Activated naive CD4-positive, alpha-beta T cell treated with anti-CD3 and anti-CD28 coated beads, Interleukin-2, amount 50 U/mL, for 24 hours (primary cell): ENCODE measurements around the gene RAB6A.
A peak's percentile ranks its signal among the peaks of the same experiment; 100 is the strongest.
"Not testable (repeated sequence)": the region's sequence is repeated elsewhere in the genome, so short reads cannot be mapped to it uniquely, and the experiment has no call there.

Experiments
- H3K27ac Mint-ChIP-seq: one replicate; pipeline ENCODE4 v1.8.0; 2021; ENCODE audit warnings: mild to moderate bottlenecking, mixed read lengths
- H3K27me3 Mint-ChIP-seq: one replicate; pipeline ENCODE4 v1.8.0; 2021; ENCODE audit warnings: mixed read lengths
- H3K36me3 Mint-ChIP-seq: one replicate; pipeline ENCODE4 v1.8.0; 2021; ENCODE audit warnings: mixed read lengths
- H3K4me1 Mint-ChIP-seq: one replicate; pipeline ENCODE4 v1.8.0; 2021; ENCODE audit warnings: mixed read lengths
- H3K4me3 Mint-ChIP-seq: one replicate; pipeline ENCODE4 v1.8.0; 2021; ENCODE audit warnings: mild to moderate bottlenecking, mixed read lengths
- H3K9me3 Mint-ChIP-seq: one replicate; pipeline ENCODE4 v1.8.0; 2021; ENCODE audit warnings: mixed read lengths

The RAB6A gene

DNA sequence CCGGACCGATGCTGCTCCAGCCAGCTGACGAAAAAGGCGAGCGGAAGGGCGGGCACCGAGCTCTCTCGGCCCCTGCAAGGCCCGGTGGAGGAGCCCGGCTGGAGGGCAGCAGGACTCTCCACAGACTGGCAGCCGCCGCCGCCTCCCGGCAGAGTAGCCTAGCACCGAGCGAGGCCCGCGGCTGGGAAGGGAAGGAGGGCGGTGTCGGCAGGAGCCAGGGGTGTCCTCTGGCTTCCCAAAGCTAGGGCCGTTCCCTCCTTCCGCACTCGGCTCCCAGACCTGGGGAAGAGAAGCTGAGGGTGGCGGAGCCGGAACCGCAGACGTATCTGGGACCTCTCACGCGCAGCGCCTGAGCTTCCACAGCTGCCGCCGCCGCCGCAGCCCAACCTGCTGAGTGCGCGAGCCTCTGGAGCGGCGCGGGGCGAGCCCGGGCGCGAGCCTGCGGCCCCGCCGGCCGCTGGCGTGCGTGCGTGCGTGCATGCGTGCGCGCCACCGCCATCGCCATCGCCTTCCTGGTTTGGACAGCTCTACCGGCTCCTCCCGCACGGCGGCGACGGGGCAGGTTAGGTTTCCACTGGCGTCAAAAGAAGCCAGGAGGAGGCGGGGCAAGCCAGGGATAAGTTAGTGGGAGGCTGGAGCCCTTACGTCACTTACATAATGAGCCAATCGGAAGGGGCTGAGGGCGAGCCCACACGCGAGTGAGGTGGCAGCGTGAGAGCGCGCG lies at the start of gene RAB6A:
Gene RAB6A, minus strand, starts transcription at position 396 of the 724 bp plus-strand sequence. CDS start 439 bp downstream, outside the sequence.
- H3K4me3 Mint-ChIP-seq = peak within 1 kb of the TSS; percentile 96
- peaks cover 4% of the 10 kb centered on the region for H3K36me3 Mint-ChIP-seq
- no peaks in the 10 kb centered on the region for H3K27me3 Mint-ChIP-seq
- no peaks in the 10 kb centered on the region for H3K9me3 Mint-ChIP-seq
- peak within 1 kb of the TSS; percentile 95 for H3K27ac Mint-ChIP-seq
- peaks cover 30% of the 10 kb centered on the region for H3K4me1 Mint-ChIP-seq

DNA sequence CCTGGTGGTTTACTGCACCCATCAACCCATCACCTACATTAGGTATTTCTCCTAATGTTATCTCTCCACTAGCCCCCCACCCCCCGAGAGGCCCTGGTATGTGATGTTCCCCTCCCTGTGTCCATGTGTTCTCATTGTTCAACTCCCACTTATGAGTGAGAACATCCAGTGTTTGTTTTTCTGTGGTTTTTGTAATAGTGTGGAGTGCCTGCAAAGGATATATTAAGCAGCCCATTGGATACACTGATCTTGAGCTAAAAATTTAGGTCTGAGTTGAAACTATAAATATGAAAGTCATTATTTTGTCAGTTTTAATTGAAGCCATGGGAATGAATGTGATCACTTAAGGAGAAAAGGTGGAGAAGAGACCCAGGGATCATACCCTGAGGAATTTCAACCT lies 49.8 kb upstream of the RAB6A start:
- Mint-ChIP-seq H3K4me3 (no peak overlapping the region), H3K27ac (no peak overlapping the region), H3K36me3 (peaks cover 17% of the 10 kb centered on the region), H3K27me3 (no peaks in the 10 kb centered on the region), H3K9me3 (no peaks in the 10 kb centered on the region), H3K4me1 (peaks cover 6% of the 10 kb centered on the region)

DNA sequence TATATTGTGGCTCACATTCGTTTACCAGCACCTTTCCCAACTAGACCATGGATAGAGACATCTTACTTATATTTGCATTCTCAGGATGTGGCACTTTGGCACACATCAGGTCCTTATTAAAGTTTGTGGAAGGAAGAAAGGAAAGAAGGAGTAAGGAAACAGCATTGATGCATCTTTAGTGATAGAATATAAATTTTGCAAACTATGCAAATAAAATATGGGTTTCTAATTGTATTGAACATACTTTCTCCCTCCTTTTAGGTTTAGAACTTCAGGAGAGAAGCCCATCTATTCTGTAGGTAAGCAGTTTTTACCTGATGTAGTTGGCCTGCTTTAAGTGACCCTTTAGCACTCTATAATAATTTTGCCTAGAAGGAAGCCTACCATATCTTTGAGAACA lies 47.2 kb upstream of the RAB6A start:
- Mint-ChIP-seq H3K4me1 (peaks cover 13% of the 10 kb centered on the region), H3K4me3 (no peak overlapping the region), H3K36me3 (peaks cover 22% of the 10 kb centered on the region), H3K27ac (no peak overlapping the region), H3K9me3 (no peaks in the 10 kb centered on the region), H3K27me3 (no peaks in the 10 kb centered on the region)

DNA sequence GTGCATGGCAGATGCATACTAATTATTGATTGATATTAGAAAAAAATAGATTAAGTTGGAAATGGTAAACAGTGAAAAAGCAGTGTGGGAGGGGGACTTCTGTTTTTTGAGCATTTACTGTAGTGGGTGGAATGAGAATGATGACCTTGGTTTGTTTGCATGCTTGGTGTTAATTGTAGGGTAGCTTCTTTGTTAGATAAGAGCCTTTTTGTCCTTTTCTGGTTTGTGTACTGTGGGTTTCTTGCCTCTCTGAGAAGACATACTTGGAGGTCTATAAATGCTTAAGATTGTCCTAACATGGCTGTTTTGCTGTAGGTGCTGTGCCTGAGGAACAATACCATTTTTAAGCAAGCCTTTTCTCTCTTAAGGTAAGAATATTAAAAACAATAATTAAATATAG lies 43.8 kb upstream of the RAB6A start:
- H3K4me1 Mint-ChIP-seq = peaks cover 25% of the 10 kb centered on the region
- no peak overlapping the region for H3K4me3 Mint-ChIP-seq
- H3K9me3 Mint-ChIP-seq = no peaks in the 10 kb centered on the region
- peak overlapping the region; percentile 74 for H3K27ac Mint-ChIP-seq
- H3K36me3 Mint-ChIP-seq = peaks cover 16% of the 10 kb centered on the region
- no peaks in the 10 kb centered on the region for H3K27me3 Mint-ChIP-seq

DNA sequence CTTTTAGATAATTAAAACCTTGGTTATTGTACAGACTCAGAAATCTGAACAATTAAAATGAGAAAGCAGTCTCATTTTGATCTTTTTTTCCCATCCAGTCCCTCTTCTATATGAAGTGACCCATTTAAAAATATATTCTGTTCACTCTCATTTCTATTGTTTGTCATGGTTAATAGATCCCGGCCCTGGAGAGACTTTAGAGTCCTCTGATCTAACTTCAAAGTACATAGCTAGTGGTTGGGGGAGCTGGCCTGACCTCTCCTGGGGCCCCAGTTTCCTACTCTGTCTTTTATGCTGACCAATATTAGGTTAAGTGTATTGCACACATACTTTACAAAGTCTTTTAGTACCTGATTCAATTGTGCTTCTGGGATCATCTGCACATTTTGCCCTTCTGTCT lies 40.3 kb upstream of the RAB6A start:
- peaks cover 10% of the 10 kb centered on the region for H3K36me3 Mint-ChIP-seq
- peaks cover 23% of the 10 kb centered on the region for H3K4me1 Mint-ChIP-seq
- H3K27ac Mint-ChIP-seq = no peak overlapping the region
- no peak overlapping the region for H3K4me3 Mint-ChIP-seq
- H3K27me3 Mint-ChIP-seq = no peaks in the 10 kb centered on the region
- no peaks in the 10 kb centered on the region for H3K9me3 Mint-ChIP-seq

DNA sequence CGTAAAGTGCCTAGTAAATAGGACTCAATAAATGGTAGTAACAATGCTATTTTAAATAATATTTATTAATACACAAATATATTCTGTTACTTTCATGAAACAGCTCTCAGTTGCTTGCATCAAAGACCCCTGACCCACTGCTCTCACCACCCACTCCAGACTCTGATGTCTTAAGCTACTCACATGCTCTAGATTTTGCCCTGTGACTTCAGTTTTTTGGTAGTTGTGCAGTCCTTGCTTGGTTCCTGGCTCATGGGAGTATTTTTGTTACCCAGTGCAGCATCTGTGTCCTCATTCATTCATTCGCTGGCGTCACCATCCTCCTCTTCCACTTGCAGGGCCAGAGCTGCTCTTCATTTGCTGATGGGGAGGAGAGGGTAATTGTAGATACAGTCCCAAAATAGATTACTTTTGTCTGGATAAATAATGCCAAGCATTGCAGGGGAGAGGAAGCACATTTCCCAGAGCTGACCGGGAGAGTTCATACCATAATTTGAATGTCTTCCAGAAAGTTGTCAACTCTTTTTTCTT lies 39.5 kb upstream of the RAB6A start:
- peaks cover 19% of the 10 kb centered on the region for H3K4me1 Mint-ChIP-seq
- H3K4me3 Mint-ChIP-seq = no peak overlapping the region
- H3K27me3 Mint-ChIP-seq = no peaks in the 10 kb centered on the region
- H3K9me3 Mint-ChIP-seq = no peaks in the 10 kb centered on the region
- no peak overlapping the region for H3K27ac Mint-ChIP-seq
- peaks cover 8% of the 10 kb centered on the region for H3K36me3 Mint-ChIP-seq

DNA sequence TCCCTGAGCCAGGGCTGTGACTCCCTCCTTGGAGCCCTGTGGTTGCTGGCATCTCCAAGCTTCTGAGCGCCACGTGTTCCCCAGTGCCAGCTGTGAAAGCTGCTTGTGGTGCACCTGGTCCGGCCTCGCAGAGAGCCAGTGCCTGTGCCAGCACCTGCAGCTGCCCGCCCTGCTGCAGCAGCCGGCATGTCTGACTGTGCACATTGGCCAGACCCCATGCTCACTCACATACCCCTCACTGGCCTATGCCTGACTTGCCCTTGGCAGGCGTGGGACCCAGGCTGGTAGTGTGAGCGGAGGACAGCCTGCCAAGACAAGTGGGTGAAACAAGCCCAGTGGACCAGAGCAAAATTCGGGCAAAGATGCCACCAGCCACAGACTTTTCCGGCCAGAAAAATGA lies 36.6 kb upstream of the RAB6A start:
- no peak overlapping the region for H3K4me3 Mint-ChIP-seq
- no peaks in the 10 kb centered on the region for H3K9me3 Mint-ChIP-seq
- peaks cover 6% of the 10 kb centered on the region for H3K36me3 Mint-ChIP-seq
- H3K27me3 Mint-ChIP-seq = no peaks in the 10 kb centered on the region
- no peak overlapping the region for H3K27ac Mint-ChIP-seq
- H3K4me1 Mint-ChIP-seq = peaks cover 16% of the 10 kb centered on the region

DNA sequence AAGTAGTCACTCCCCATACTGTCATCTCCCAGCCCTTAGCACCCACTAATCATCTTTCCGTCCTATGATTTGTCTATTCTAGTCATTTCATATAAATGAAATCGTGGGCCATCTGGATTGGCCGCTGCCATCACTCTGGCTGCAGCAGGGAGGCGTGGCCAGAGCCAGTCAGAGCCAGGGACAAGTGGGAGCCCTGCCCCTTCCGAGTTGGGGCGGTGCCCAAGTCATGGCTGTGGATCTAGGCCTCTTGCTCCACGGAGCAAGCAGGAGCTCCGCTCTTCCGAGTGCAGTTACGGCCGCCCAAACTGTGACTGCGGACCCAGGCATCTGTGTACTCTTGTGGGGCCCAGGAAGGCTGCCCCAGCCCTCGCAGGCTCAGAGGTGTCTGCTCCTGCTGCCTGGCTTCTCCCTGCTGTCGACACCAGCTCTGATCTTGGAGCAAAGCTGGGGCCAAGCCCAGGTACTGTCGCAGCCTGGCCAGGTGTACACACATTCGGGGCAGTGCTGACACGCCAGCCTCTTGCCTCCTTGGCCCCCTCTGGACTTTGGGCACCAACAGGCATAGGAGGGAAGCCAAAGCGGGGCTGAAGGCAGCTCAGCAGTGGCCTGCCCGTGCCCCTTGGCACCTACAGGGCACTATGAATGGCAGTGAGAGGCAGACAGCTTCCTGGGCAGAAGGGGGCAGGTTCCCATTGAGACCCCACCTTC lies 35.2 kb upstream of the RAB6A start:
- peaks cover 4% of the 10 kb centered on the region for H3K36me3 Mint-ChIP-seq
- no peaks in the 10 kb centered on the region for H3K9me3 Mint-ChIP-seq
- no peak overlapping the region for H3K27ac Mint-ChIP-seq
- H3K27me3 Mint-ChIP-seq = no peaks in the 10 kb centered on the region
- H3K4me3 Mint-ChIP-seq = no peak overlapping the region
- H3K4me1 Mint-ChIP-seq = peaks cover 5% of the 10 kb centered on the region

DNA sequence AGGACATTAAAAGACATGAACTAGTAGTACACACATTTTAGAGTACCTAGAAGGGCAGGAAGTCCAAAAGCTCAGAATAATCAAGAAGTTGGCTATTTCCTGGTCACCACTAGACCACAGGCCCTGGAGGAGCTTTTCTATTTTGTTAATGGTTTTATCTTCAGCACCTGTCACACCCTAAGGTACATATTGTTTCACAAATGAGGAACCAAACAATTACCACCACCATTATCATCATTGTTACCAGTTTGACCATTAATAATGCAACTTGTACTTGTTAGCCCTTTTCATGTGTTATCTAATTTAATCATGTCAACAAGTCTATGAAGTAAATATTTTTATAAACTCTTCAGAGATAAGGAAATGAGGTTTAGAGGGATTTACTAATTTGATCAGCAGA lies 31.7 kb upstream of the RAB6A start:
- Mint-ChIP-seq H3K4me3 (no peak overlapping the region), H3K27me3 (no peaks in the 10 kb centered on the region), H3K36me3 (peaks cover 4% of the 10 kb centered on the region), H3K9me3 (no peaks in the 10 kb centered on the region), H3K4me1 (peaks cover 20% of the 10 kb centered on the region), H3K27ac (no peak overlapping the region)

DNA sequence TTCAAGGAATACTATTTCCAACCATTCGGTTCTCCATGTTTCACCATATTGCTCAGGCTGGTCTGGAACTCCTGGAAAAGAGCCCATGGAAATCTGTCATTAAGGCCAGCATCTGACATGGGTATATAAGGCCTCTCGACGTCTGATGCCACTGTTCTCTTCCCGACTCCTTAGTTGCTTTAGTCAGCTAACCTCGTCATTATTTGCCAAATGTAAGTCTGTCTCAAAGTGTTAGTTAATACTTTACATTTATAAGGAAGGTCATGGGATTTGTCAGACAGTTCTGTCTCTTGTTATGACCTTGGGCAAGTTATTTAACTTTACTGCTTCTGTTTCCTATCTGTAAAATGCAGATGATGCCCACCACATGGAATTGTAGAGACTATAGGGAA lies 28.4 kb upstream of the RAB6A start:
- Mint-ChIP-seq H3K9me3 (no peaks in the 10 kb centered on the region), H3K4me1 (peaks cover 23% of the 10 kb centered on the region), H3K36me3 (peaks cover 3% of the 10 kb centered on the region), H3K27ac (no peak overlapping the region), H3K27me3 (no peaks in the 10 kb centered on the region), H3K4me3 (peak overlapping the region; percentile 100)

DNA sequence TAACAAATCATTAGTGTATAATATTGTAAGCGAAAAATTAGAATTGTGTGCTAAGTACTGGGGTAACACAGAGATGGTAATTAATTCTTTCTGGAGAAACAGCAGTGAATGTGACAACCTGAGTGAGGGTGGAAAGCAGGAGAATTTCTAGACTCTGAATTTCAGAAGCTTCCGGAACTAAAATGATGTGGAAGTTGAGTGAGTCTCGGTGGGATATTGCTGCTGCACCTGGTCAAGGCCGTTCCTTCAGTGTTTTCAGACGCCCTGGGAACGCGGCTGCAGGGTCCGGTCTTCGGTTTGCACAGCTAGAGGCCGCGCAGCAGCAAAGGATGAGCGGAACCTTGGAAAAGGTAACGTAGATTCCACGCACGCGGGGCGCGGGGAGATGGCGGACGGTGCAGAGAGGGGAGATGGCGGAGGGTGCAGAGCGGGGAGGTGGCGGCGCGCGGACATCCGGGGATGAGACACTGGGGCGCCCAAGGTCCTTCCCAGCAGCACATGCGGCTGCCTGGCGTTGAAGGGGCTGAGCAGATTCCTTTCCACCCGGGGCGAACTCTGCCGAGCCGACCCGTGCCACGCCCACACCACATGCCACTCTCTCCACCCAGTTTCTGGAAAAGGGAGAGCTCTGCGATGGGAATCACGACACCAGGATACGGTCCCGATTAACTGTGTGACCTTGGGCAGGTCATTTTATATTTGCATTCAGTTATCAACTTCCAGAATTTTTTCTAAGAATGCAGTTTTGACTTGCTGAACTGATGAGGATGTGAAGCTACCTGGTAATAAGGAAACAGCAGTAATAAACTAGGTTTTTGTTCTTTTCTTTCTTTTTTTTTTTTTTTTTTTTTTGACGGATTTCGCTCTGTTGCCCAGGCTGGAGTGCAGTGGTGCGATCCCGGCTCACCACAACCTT lies 27.0 kb upstream of the RAB6A start, which contains the start of gene MRPL48:
Gene MRPL48, plus strand, starts transcription at position 232 of the 916 bp plus-strand sequence. Its CDS starts 98 bp downstream, at position 330.
- H3K27me3 Mint-ChIP-seq = no peaks in the 10 kb centered on the region
- H3K27ac Mint-ChIP-seq = peak within 1 kb of the TSS; percentile 100
- no peaks in the 10 kb centered on the region for H3K9me3 Mint-ChIP-seq
- H3K4me3 Mint-ChIP-seq = peak within 1 kb of the TSS; percentile 100
- peaks cover 18% of the 10 kb centered on the region for H3K4me1 Mint-ChIP-seq
- no peaks in the 10 kb centered on the region for H3K36me3 Mint-ChIP-seq

DNA sequence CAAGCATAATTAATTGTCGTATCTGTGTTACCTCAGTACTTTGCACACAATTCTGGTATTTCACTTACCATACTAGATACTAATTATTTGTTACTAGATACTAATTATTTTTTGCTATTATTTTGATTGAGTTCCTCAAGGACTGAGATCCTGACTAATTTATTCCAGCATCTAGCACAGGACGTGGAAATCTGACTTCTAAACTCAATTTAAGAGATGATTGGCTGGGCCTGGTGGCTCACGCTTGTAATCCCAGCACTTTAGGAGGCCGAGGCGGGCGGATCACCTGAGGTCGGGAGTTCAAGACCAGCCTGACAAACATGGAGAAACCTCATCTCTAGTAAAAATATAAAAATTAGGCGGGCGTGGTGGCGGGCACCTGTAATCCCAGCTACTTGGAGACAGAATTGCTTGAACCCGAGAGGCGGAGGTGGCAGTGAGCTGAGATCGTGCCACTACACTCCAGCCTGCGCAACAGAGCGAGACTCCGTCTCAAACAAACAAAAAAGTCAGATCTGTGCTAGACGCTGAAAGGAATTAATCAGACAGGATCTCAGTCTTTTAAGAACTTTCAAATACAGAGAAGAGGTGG lies 26.3 kb upstream of the RAB6A start:
- Mint-ChIP-seq H3K36me3 (no peaks in the 10 kb centered on the region), H3K4me1 (peaks cover 18% of the 10 kb centered on the region), H3K9me3 (no peaks in the 10 kb centered on the region), H3K27me3 (no peaks in the 10 kb centered on the region), H3K4me3 (peak overlapping the region; percentile 100), H3K27ac (peak overlapping the region; percentile 100)

DNA sequence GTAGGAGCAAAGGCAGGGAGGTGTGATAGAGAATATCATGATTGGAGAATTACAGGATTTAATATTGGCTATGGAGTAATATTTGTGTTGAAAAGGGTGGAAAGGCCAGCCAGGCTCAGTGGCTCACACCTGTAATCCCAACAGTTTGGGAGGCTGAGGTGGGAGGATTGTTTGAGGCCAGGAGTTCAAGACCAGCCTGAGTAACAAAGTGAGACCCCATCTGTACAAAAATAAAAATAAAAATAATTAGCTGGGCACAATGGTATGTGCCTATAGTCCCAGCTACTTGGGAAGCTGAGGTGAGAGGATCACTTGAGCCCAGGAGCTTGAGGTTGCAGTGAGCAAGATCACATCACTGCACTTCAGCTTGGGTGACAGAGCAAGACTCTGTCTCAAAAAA lies 24.6 kb upstream of the RAB6A start:
- not testable (repeated sequence) for H3K27ac Mint-ChIP-seq, H3K4me3 Mint-ChIP-seq, H3K27me3 Mint-ChIP-seq, H3K36me3 Mint-ChIP-seq, H3K9me3 Mint-ChIP-seq
- peaks cover 18% of the 10 kb centered on the region for H3K4me1 Mint-ChIP-seq

DNA sequence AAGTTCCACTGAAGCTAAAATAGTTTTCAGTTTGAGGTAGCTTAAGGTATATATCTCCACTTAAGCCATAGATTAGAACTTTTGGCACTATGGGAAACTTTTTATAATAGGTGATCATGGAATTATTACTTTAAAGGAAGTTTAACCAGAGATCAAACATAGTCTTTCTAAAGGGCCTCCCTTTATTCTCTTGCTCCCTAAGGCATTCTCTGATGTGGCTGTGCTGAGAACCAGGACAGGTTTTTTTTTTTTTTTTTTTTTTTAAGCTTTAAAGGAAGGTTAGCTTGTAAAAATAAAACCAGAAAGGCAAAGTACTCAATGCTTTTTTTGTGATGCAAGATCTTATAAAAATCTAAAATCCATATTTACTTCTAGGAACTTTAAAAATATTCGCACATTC lies 23.9 kb upstream of the RAB6A start:
- H3K27ac Mint-ChIP-seq = no peak overlapping the region
- peaks cover 17% of the 10 kb centered on the region for H3K4me1 Mint-ChIP-seq
- no peaks in the 10 kb centered on the region for H3K36me3 Mint-ChIP-seq
- H3K27me3 Mint-ChIP-seq = no peaks in the 10 kb centered on the region
- H3K9me3 Mint-ChIP-seq = no peaks in the 10 kb centered on the region
- no peak overlapping the region for H3K4me3 Mint-ChIP-seq

DNA sequence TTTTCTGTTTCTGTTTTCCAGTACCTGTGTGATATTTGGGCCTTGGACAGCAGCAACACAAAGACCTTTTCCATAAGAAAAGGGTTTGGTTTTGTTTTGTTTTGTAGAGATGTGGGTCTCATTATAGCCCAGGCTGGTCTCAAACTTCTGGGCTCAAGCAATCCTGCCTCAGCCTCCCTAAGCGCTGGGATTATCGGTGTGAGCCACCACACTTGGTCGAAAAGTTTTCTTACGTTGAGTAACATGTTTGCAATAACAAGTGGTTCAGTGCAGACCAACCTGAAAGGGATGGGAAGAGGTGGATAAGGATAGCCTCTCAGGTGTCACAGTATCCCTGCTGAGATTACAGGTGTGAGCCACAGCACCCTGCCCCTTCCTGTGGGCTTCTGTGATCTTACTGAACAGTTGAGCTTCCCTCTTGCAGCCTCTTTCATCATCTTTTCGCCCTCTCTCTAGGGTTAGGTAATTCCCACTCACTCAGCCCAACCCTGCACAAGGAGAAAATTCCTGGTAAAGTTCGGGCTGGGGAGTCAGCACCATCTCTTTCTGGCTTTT lies 23.3 kb upstream of the RAB6A start:
- peaks cover 13% of the 10 kb centered on the region for H3K4me1 Mint-ChIP-seq
- no peaks in the 10 kb centered on the region for H3K9me3 Mint-ChIP-seq
- no peak overlapping the region for H3K27ac Mint-ChIP-seq
- no peaks in the 10 kb centered on the region for H3K36me3 Mint-ChIP-seq
- H3K4me3 Mint-ChIP-seq = no peak overlapping the region
- no peaks in the 10 kb centered on the region for H3K27me3 Mint-ChIP-seq
